OCI-LY3 (cell line): ENCODE data around the gene ANKS1B.

Experiments used
- CTCF ChIP-seq: fragments of 200-600, 300-600 bp; sonication (generic); IDR thresholded peaks from 2 replicates; pipeline ENCODE4 v1.5.1; 2014; ENCODE audit warnings: antibody characterized with exemption, low read length, low read depth
- EZH2phosphoT487 ChIP-seq: fragments of 200-600 bp; shearing (Covaris generic); IDR thresholded peaks from 2 replicates; pipeline ENCODE4 v1.6.1; 2018; ENCODE audit warnings: antibody characterized with exemption, mixed run types, low read depth

DNA sequence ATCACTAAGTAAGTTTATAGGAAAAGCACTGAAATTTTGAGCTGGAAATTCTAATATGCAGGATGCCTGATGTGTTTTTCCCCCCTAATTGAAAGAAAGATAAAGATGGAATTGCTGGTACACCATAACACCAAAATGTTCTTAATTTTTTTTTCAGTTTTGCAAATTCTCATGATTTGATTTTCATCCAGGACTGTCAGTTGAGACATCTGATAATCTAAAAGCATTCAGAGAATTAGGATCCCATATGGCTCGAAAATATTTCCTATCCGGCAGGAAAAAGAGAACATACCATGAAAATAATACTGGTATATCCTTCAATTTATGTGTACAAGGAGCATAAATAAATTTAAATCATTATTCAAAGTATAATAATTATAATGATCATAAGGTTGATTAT is 887.6 kb downstream of the ANKS1B start:
- TF ChIP-seq CTCF, result no peak
- TF ChIP-seq EZH2phosphoT487, result no peak
